ENCODE results near the gene KMO.

- TF ChIP-seq CTCF (IDR thresholded peaks at IDR 0.05; ENCODE audit: low read depth, low read length), result no peak
- TF ChIP-seq POLR2A (IDR thresholded peaks at IDR 0.05; ENCODE audit: extremely low read depth, insufficient read length), result no peak
Measured at GRCh38 chr1:241607497-241607896, 75.3 kb downstream of the KMO start.

Data from NB4 (cell line).